Measurements from ENCODE around the gene SNAPIN.

Gene SNAPIN

GRCh38 chr1:153683854-153684253 is 25.4 kb downstream of the SNAPIN start:
- TF ChIP-seq CTCF (IDR thresholded peaks at IDR 0.05; ENCODE audit: low read depth, low read length, missing control alignments), result no peak
- no peak for DNase-seq (ENCODE audit: extremely low read depth, low read depth)
- H3K4me3 ChIP-seq (replicated peaks; ENCODE audit: low read depth, low read length), result no peak overlapping the region

GRCh38 chr1:153684892-153685291 is 26.4 kb downstream of the SNAPIN start:
- H3K4me3 ChIP-seq (replicated peaks; ENCODE audit: low read depth, low read length), result no peak overlapping the region
- TF ChIP-seq CTCF (IDR thresholded peaks at IDR 0.05; ENCODE audit: low read depth, low read length, missing control alignments), result no peak
- no peak for DNase-seq (ENCODE audit: extremely low read depth, low read depth)

GRCh38 chr1:153685544-153686340 is 27.2 kb downstream of the SNAPIN start:
- H3K4me3 ChIP-seq (replicated peaks; ENCODE audit: low read depth, low read length), result no peak overlapping the region
- no peak for DNase-seq (ENCODE audit: extremely low read depth, low read depth)
- TF ChIP-seq CTCF (IDR thresholded peaks at IDR 0.05; ENCODE audit: low read depth, low read length, missing control alignments), result no peak

- no peak for DNase-seq (ENCODE audit: extremely low read depth, low read depth)
- H3K4me3 ChIP-seq (replicated peaks; ENCODE audit: low read depth, low read length), result no peak overlapping the region
- no peak for TF ChIP-seq CTCF (IDR thresholded peaks at IDR 0.05; ENCODE audit: low read depth, low read length, missing control alignments)
Observed at GRCh38 chr1:153687346-153688125, 29.0 kb downstream of the SNAPIN start.

- DNase-seq (ENCODE audit: extremely low read depth, low read depth), result no peak
- no peak for TF ChIP-seq CTCF (IDR thresholded peaks at IDR 0.05; ENCODE audit: low read depth, low read length, missing control alignments)
- no peak overlapping the region for H3K4me3 ChIP-seq (replicated peaks; ENCODE audit: low read depth, low read length)
Observed at GRCh38 chr1:153688276-153688675, 29.8 kb downstream of the SNAPIN start.

GRCh38 chr1:153688736-153689328 is 30.3 kb downstream of the SNAPIN start:
- no peak for TF ChIP-seq CTCF (IDR thresholded peaks at IDR 0.05; ENCODE audit: low read depth, low read length, missing control alignments)
- H3K4me3 ChIP-seq (replicated peaks; ENCODE audit: low read depth, low read length), result no peak overlapping the region

More at GRCh38 chr1:153688736-153689328, 30.3 kb downstream of the SNAPIN start:
- no peak for DNase-seq (ENCODE audit: extremely low read depth, low read depth)
